Measurements from ENCODE around the gene GNAO1.

DNA sequence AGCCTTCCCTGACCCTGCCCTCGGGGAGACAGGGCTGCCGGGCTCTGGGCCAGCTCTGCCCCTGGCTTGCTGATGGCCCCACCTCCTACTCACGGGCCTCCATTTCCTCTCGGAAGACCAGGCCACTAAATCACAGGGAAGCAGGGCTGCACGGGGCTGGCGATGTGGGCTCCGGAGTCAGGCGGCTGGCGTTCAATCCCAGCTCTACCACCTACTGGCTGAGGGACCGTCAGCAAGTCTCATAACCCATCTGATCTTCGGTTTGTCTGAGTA is 120.7 kb downstream of the GNAO1 start:
- TF ChIP-seq, protein P1, sequence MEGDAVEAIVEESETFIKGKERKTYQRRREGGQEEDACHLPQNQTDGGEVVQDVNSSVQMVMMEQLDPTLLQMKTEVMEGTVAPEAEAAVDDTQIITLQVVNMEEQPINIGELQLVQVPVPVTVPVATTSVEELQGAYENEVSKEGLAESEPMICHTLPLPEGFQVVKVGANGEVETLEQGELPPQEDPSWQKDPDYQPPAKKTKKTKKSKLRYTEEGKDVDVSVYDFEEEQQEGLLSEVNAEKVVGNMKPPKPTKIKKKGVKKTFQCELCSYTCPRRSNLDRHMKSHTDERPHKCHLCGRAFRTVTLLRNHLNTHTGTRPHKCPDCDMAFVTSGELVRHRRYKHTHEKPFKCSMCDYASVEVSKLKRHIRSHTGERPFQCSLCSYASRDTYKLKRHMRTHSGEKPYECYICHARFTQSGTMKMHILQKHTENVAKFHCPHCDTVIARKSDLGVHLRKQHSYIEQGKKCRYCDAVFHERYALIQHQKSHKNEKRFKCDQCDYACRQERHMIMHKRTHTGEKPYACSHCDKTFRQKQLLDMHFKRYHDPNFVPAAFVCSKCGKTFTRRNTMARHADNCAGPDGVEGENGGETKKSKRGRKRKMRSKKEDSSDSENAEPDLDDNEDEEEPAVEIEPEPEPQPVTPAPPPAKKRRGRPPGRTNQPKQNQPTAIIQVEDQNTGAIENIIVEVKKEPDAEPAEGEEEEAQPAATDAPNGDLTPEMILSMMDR (optimal IDR thresholded peaks at IDR 0.05 in 1 of 3, IDR thresholded peaks at IDR 0.05 in 1 of 3, conservative IDR thresholded peaks at IDR 0.05 in 1 of 3; ENCODE audit: extremely low read depth in 1 of 3, insufficient read depth in 2 of 3, low read length in 3 of 3), result no peak
- TF ChIP-seq EZH2 (IDR thresholded peaks at IDR 0.05; ENCODE audit: low read length), result no peak

Measured in keratinocyte (primary cell).